IMR-90 (cell line): Measurements from ENCODE around the gene PAN3. TPM values are rescaled to one million over a fixed set of nuclear protein-coding genes. Genes with fewer than 3 reads are reported as not detected.

Experiments used
- ATAC-seq: fragments of 200-7000 bp; cut with Tn5 transposase; 2 replicates; pipeline ENCODE4 v1.9.1; 2020; ENCODE audit warnings: low read depth, mild to moderate bottlenecking, moderate library complexity
- BruUV-seq: library from RNA; stranded (reverse); fragments of 400-500 nt; replicated peaks from 2 replicates; lab custom pipeline; 2021; lab: Mats Ljungman, UMichigan
- CTCF ChIA-PET: fragments of 300-600 bp; formaldehyde crosslinking; extraction: SDS; loops from one replicate; lab custom pipeline; 2021; ENCODE audit warnings: antibody characterized with exemption; lab: Yijun Ruan, JAX
- POLR2A ChIA-PET: fragments of 300-600 bp; sonication (Branson Sonifier 250); formaldehyde crosslinking; loops from one replicate; lab custom pipeline; 2022; ENCODE audit warnings: antibody characterized with exemption; ENCODE audit not compliant: unreplicated experiment; lab: Charles Lee
- DNase-seq: peaks from one replicate; pipeline ENCODE4 v3.0.0; 2013
- H2AFZ ChIP-seq: replicated peaks from 2 replicates; pipeline ENCODE3; 2013; ENCODE audit warnings: low read length, mild to moderate bottlenecking; ENCODE audit not compliant: poor library complexity
- H2AK5ac ChIP-seq: 2 replicates; pipeline ENCODE4 v1.6.1; 2013; ENCODE audit warnings: low read depth, low read length, inconsistent platforms
- H2AK9ac ChIP-seq: replicated peaks from 2 replicates; pipeline ENCODE3; 2013; ENCODE audit warnings: mild to moderate bottlenecking, low read depth, low read length, moderate library complexity; ENCODE audit not compliant: poor library complexity
- H2BK120ac ChIP-seq: 2 replicates; pipeline ENCODE4 v1.6.1; 2013; ENCODE audit warnings: low read depth, low read length, inconsistent platforms
- H2BK15ac ChIP-seq: 3 replicates; pipeline ENCODE4 v1.6.1; 2013; ENCODE audit warnings: low read depth, low read length, inconsistent platforms
- H2BK20ac ChIP-seq: 2 replicates; pipeline ENCODE4 v1.6.1; 2013; ENCODE audit warnings: low read depth, mild to moderate bottlenecking, inconsistent platforms, low read length, moderate library complexity
- H2BK5ac ChIP-seq: 2 replicates; pipeline ENCODE4 v1.6.1; 2013; ENCODE audit warnings: mild to moderate bottlenecking, low read depth, low read length, inconsistent platforms; ENCODE audit not compliant: poor library complexity, severe bottlenecking
- H3K14ac ChIP-seq: replicated peaks from 2 replicates; pipeline ENCODE4 v1.6.1; 2013; ENCODE audit warnings: low read depth, low read length, inconsistent platforms
- H3K18ac ChIP-seq: 2 replicates; pipeline ENCODE4 v1.6.1; 2013; ENCODE audit warnings: low read depth, low read length, control low read depth
- H3K23ac ChIP-seq: 2 replicates; pipeline ENCODE4 v1.6.1; 2013; ENCODE audit warnings: low read depth, low read length, inconsistent platforms
- H3K27ac ChIP-seq: 2 replicates; pipeline ENCODE4 v1.5.1; 2013; ENCODE audit warnings: mild to moderate bottlenecking, control low read depth, low read length; ENCODE audit not compliant: insufficient read depth
- H3K27me3 ChIP-seq: 2 replicates; pipeline ENCODE4 v1.6.1; 2013; ENCODE audit warnings: low read length; ENCODE audit not compliant: control insufficient read depth, insufficient read depth
- H3K36me3 ChIP-seq: 2 replicates; pipeline ENCODE4 v1.6.1; 2013; ENCODE audit warnings: low read length, mixed read lengths; ENCODE audit not compliant: control insufficient read depth, insufficient read depth
- H3K4ac ChIP-seq: 2 replicates; pipeline ENCODE4 v1.6.1; 2013; ENCODE audit warnings: low read depth, low read length, inconsistent platforms
- H3K4me1 ChIP-seq: 2 replicates; pipeline ENCODE4 v1.6.1; 2013; ENCODE audit warnings: low read length, mixed read lengths; ENCODE audit not compliant: control insufficient read depth, insufficient read depth
- H3K4me2 ChIP-seq: 2 replicates; pipeline ENCODE4 v1.6.1; 2013; ENCODE audit warnings: low read depth, mild to moderate bottlenecking, control low read depth, low read length, moderate library complexity
- H3K4me3 ChIP-seq: 2 replicates; pipeline ENCODE4 v1.5.1; 2013; ENCODE audit warnings: low read depth, mild to moderate bottlenecking, control low read depth, low read length, moderate library complexity; ENCODE audit not compliant: insufficient read depth
- H3K56ac ChIP-seq: 2 replicates; pipeline ENCODE4 v1.6.1; 2013; ENCODE audit warnings: low read length, inconsistent platforms; ENCODE audit not compliant: insufficient read depth; ENCODE audit errors: extremely low read depth
- H3K79me1 ChIP-seq, 2 experiments: 2 replicates each; pipeline ENCODE4 v1.6.1; 2013; ENCODE audit warnings: low read length in 2 of 2, inconsistent platforms in 1 of 2, low read depth in 1 of 2
- H3K9ac ChIP-seq: 2 replicates; pipeline ENCODE4 v1.6.1; 2013; ENCODE audit warnings: low read depth, low read length, control low read depth
- H3K9me1 ChIP-seq: 2 replicates; pipeline ENCODE4 v1.6.1; 2013; ENCODE audit warnings: low read length, inconsistent platforms; ENCODE audit not compliant: insufficient read depth
- H3K9me3 ChIP-seq: 2 replicates; pipeline ENCODE4 v1.6.1; 2013; ENCODE audit warnings: low read length; ENCODE audit not compliant: control insufficient read depth, insufficient read depth
- H4K20me1 ChIP-seq: 2 replicates; pipeline ENCODE4 v1.6.1; 2013; ENCODE audit warnings: low read length, inconsistent platforms; ENCODE audit not compliant: insufficient read depth
- H4K5ac ChIP-seq: 2 replicates; pipeline ENCODE4 v1.6.1; 2013; ENCODE audit warnings: mild to moderate bottlenecking, low read depth, low read length, control low read depth
- H4K8ac ChIP-seq, 2 experiments: 2 replicates each; pipeline ENCODE4 v1.6.1; 2013; ENCODE audit warnings: low read depth in 2 of 2, low read length in 2 of 2, control low read depth in 1 of 2, inconsistent platforms in 1 of 2
- H4K91ac ChIP-seq: 2 replicates; pipeline ENCODE4 v1.6.1; 2013; ENCODE audit warnings: low read depth, low read length, inconsistent platforms; ENCODE audit not compliant: insufficient read depth
- CEBPB ChIP-seq: IDR thresholded peaks from 2 replicates; pipeline ENCODE4 v1.6.1; 2012; ENCODE audit warnings: low read depth, low read length, improper control_type of control experiment
- FOS ChIP-seq: fragments of 150-350 bp; IDR thresholded peaks from 2 replicates; pipeline ENCODE4 v1.6.1; 2016; ENCODE audit warnings: low read depth, low read length
- MAFK ChIP-seq: IDR thresholded peaks from 2 replicates; pipeline ENCODE4 v1.6.1; 2012; ENCODE audit warnings: low read depth, low read length, improper control_type of control experiment
- MAZ ChIP-seq: IDR thresholded peaks from 2 replicates; pipeline ENCODE4 v1.6.1; 2012; ENCODE audit warnings: low read depth, mild to moderate bottlenecking, low read length, improper control_type of control experiment, moderate library complexity, borderline replicate concordance
- MXI1 ChIP-seq: IDR thresholded peaks from 2 replicates; pipeline ENCODE4 v1.6.1; 2012; ENCODE audit warnings: low read depth, mild to moderate bottlenecking, low read length, moderate library complexity, borderline replicate concordance
- NFE2L2 ChIP-seq: fragments of 150-350 bp; IDR thresholded peaks from 2 replicates; pipeline ENCODE4 v1.6.1; 2016; ENCODE audit warnings: low read depth, mild to moderate bottlenecking, low read length
- RCOR1 ChIP-seq: IDR thresholded peaks from 2 replicates; pipeline ENCODE4 v1.6.1; 2012; ENCODE audit warnings: mild to moderate bottlenecking, low read length, improper control_type of control experiment; ENCODE audit not compliant: insufficient replicate concordance
- RFX5 ChIP-seq: IDR thresholded peaks from 2 replicates; pipeline ENCODE4 v1.8.0; 2012; ENCODE audit warnings: low read depth, mild to moderate bottlenecking, low read length, moderate library complexity
- SMC3 ChIP-seq: fragments of 150-350 bp; IDR thresholded peaks from 2 replicates; pipeline ENCODE4 v1.6.1; 2016; ENCODE audit warnings: low read depth, mild to moderate bottlenecking, antibody characterized with exemption, low read length, moderate library complexity
- USF2 ChIP-seq: fragments of 150-350 bp; IDR thresholded peaks from 2 replicates; pipeline ENCODE4 v1.6.1; 2017; ENCODE audit warnings: mild to moderate bottlenecking, antibody characterized with exemption, low read length, low read depth
- WGBS, 2 experiments: methylation state at CpG; one replicate each; pipeline versions ENCODE4 v1.1.5 to v1.1.7; 2013; ENCODE audit warnings: missing lambda C conversion rate in 2 of 2; ENCODE audit not compliant: insufficient read length in 1 of 2; ENCODE audit errors: extremely low coverage in 2 of 2; 5-methylcytosine and 5-hydroxymethylcytosine counted together
- dilution Hi-C: fragments of 300-500 bp; cut with HindIII; formaldehyde crosslinking; loops from one replicate; pipeline ENCODE4 v1.14.3; 2018; ENCODE audit warnings: low sequenced_read_pairs; ENCODE audit not compliant: unreplicated experiment
- in situ Hi-C: fragments of 300-500 bp; cut with MboI; formaldehyde crosslinking; loops from 3 replicates; pipeline ENCODE4 v1.14.3; 2019; ENCODE audit warnings: low sequenced_read_pairs, inconsistent platforms, mixed read lengths
- intact Hi-C: fragments of 100-400 bp; cut with micrococcal nuclease; formaldehyde crosslinking; loops from 2 replicates; pipeline ENCODE4 v1.10.0; 2022
- polyA plus RNA-seq, 3 experiments: library from polyadenylated mRNA; depleted of rRNA; stranded (reverse); fragments of >200 nt; gene quantifications; 2 replicates each; pipeline ENCODE4 v1.2.3, GENCODE V29; 2012; ENCODE audit warnings: low replicate concordance in 1 of 3
- total RNA-seq: library from RNA; depleted of rRNA; stranded (reverse); fragments of >200 nt; gene quantifications from 2 replicates; pipeline ENCODE4 v1.2.3, GENCODE V29; 2012

The PAN3 gene
- total and polyA plus RNA-seq, 2 of the 4 experiments (the other 2 are of a cell fraction) = 6.6 to 15.1 TPM

- Histone ChIP-seq H3K27ac (no peak within 1 kb of the TSS), H3K4ac (no peak within 1 kb of the TSS), H2BK5ac (no peak within 1 kb of the TSS), H3K56ac (no peak within 1 kb of the TSS), H3K4me2 (peak within 1 kb of the TSS; percentile 79), H3K9me3 (peaks cover 8% of the 10 kb centered on the region), H3K79me1 (no peaks in the 10 kb centered on the region), H2BK120ac (no peak within 1 kb of the TSS), H4K8ac (no peak within 1 kb of the TSS), H4K5ac (no peak within 1 kb of the TSS), H2AK5ac (no peak within 1 kb of the TSS), H3K27me3 (peaks cover 55% of the 10 kb centered on the region), H3K14ac (no peak within 1 kb of the TSS), H4K20me1 (no peaks in the 10 kb centered on the region), H3K4me1 (peaks cover 2% of the 10 kb centered on the region; the same call in 1 of the 2 replicates), H2AK9ac (peak within 1 kb of the TSS; percentile 37), H3K9me1 (no peaks in the 10 kb centered on the region), H2BK15ac (no peak within 1 kb of the TSS), H3K18ac (no peak within 1 kb of the TSS), H3K9ac (no peak within 1 kb of the TSS), H3K4me3 (peak within 1 kb of the TSS; percentile 36), H4K91ac (no peak within 1 kb of the TSS), H2BK20ac (no peak within 1 kb of the TSS), H2AFZ (peak within 1 kb of the TSS; percentile 84), H3K36me3 (no peaks in the 10 kb centered on the region), H3K23ac (no peak within 1 kb of the TSS)
- TF ChIP-seq NFE2L2 (no peak), RFX5 (no peak), CEBPB (no peak), SMC3 (no peak), MXI1 (no peak), RCOR1 (no peak), MAFK (no peak), USF2 (no peak), MAZ (no peak), FOS (no peak)
- ATAC-seq (peak; percentile 87), DNase-seq (peak; percentile 38)
- in situ Hi-C loops = no loop called here
- dilution Hi-C loops = no loop called here
- intact Hi-C loops = no loop called here
- 1% methylated on average over 50 of the region's 106 CpGs; no CpG with 5 or more reads in 1 of the 2 experiments for WGBS, 2 experiments
- ChIA-PET CTCF (no interaction called here), POLR2A (no interaction called here)
- no TSS peak for BruUV-seq
These were observed 37.9 kb upstream of the PAN3 start, which contains the start of gene FLT3 for GRCh38 chr13:28100150-28101121. Gene FLT3, minus strand, starts transcription at chr13:28100576. Its CDS starts 66 bp downstream, at chr13:28100510.
